Heart right ventricle (tissue), 16 donors: ENCODE data around the gene DNAH8. TPM values are rescaled to one million over a fixed set of nuclear protein-coding genes. Genes with fewer than 3 reads are reported as not detected.

Source experiments
- ATAC-seq, 8 donors: fragments of 200-7000 bp; cut with Tn5 transposase; one replicate each; pipeline ENCODE4 v1.9.1; 2020; ENCODE audit warnings: mild to moderate bottlenecking in 8 of 8, moderate library complexity in 8 of 8, moderate number of reproducible peaks in 1 of 8
- DNase-seq, 2 donors: peaks; one replicate each; pipeline ENCODE4 v3.0.0-alpha.2; 2020
- H3K27ac ChIP-seq, 10 donors: fragments of 200-600 bp; sonication (generic) in 2 of 10; one replicate each; pipeline versions ENCODE4 v1.5.0 to v1.8.0; 2020 to 2022; ENCODE audit warnings: mild to moderate bottlenecking in 3 of 10
- H3K27me3 ChIP-seq, 7 donors: fragments of 200-600 bp; one replicate each; pipeline ENCODE4 v1.8.0; 2021 to 2022; ENCODE audit warnings: mild to moderate bottlenecking in 2 of 7
- H3K36me3 ChIP-seq, 9 donors: fragments of 200-600 bp; sonication (generic) in 1 of 9; one replicate each; pipeline versions ENCODE4 v1.5.0 to v1.8.0; 2020 to 2022; ENCODE audit warnings: mild to moderate bottlenecking in 2 of 9
- H3K4me1 ChIP-seq, 9 donors: fragments of 200-600 bp; sonication (generic) in 1 of 9; one replicate each; pipeline versions ENCODE4 v1.5.0 to v1.8.0; 2020 to 2022; ENCODE audit warnings: mild to moderate bottlenecking in 4 of 9
- H3K4me3 ChIP-seq, 10 donors: fragments of 200-600 bp; sonication (generic) in 2 of 10; one replicate each; pipeline versions ENCODE4 v1.5.0 to v1.8.0; 2020 to 2022; ENCODE audit warnings: mild to moderate bottlenecking in 7 of 10, moderate library complexity in 2 of 10
- H3K9me3 ChIP-seq, 11 donors: fragments of 200-600 bp in 10 of 11; sonication (generic) in 2 of 11; one replicate each; pipeline versions ENCODE4 v1.5.0 to v1.8.0; 2013 to 2022; ENCODE audit warnings: mild to moderate bottlenecking in 2 of 11, control low read depth in 1 of 11, moderate library complexity in 1 of 11
- CTCF ChIP-seq, 9 donors: fragments of 200-600 bp; sonication (generic) in 2 of 9; IDR thresholded peaks; one replicate each; pipeline versions ENCODE4 v1.5.0 to v1.8.0; 2021 to 2022; ENCODE audit warnings: antibody characterized with exemption in 9 of 9, mild to moderate bottlenecking in 5 of 9, moderate library complexity in 1 of 9
- WGBS, 2 donors: extraction: QIAGEN DNeasy Blood & Tissue Kit; methylation state at CpG; one replicate each; pipeline ENCODE4 v1.1.7; 2013; ENCODE audit warnings: inconsistent platforms in 1 of 2; 5-methylcytosine and 5-hydroxymethylcytosine counted together
- intact Hi-C, 10 donors: fragments of 100-400 bp; cut with DNase I; formaldehyde crosslinking; loops; one replicate each; pipeline versions ENCODE4 v1.11.1 to v1.14.2; 2022
- polyA plus RNA-seq, 2 donors: library from polyadenylated mRNA; stranded (reverse); fragments of 200-250 nt; gene quantifications; one replicate each; pipeline ENCODE4 v1.2.3, GENCODE V29; 2013
- total RNA-seq, 10 donors: library from RNA; stranded (reverse); fragmentation: NEBNext Ultra II Directional in 3 of 10; extraction: Animal tissue kit (Norgen Biotek cat#: 25700) in 3 of 10; gene quantifications; one replicate each; pipeline versions ENCODE4 v1.2.1 to v1.2.4, GENCODE V29; 2021 to 2023
- donor health status: Arrhythmogenic right ventricular cardiomyopathy.
- donor health status: ischemic (EF 13 %, LVEDD 7.1; RV severe dilation, severe dysfunction).
- donor health status: healthy with polysubstance abuse.
- donor health status: DM: no; HTN: yes; CAD: no.
- donor health status: DM: no; HTN: no; CAD: no.
- donor health status: ischemic (EF 25% LVEDD 6.9; RV normal size, moderate dysfunction).
- donor health status: ischemic (EF 25% LVEDD 5.7; RV mildly dilated, moderate dysfunction).
- donor health status: healthy.
- donor health status: DM: yes; HTN: yes; CAD: no.
- donor health status: Ischemic cardiomyopathy.
- donor health status: ischemic (EF 35%, LVEDD 5.7; RV mildly dilated, moderate dysfunction).
- donor health status: nonischemic (EF 11% LVEDD 7.7; RV severe dilation, severe dysfunction).
- donor health status: DM: yes; HTN: yes; CAD: no.
- donor health status: PGD.
- donor health status: ischemic (EF 29% LVEDD 5.4; RV normal size, mild dysfunction).
- donor health status: nonischemic (EF 23%, LVEDD 6.1; RV moderate dilation, normal function).

The DNAH8 gene
- total and polyA plus RNA-seq, 12 donors: 0.02 to 0.09 (median 0.03) TPM; not detected in 8

- Histone ChIP-seq H3K4me1 (no peaks in the 10 kb centered on the region), H3K9me3 (no peaks in the 10 kb centered on the region), H3K27me3 (peaks cover 0 to 58% (median 18%) of the 10 kb centered on the region in 7 donors), H3K27ac (no peak overlapping the region), H3K4me3 (no peak overlapping the region), H3K36me3 (no peaks in the 10 kb centered on the region)
- no peak for ATAC-seq
- intact Hi-C loops: loop anchor here in 1 of 10 donors (2.0 kb wide), 1 partner anchor 40 kb away; no protein-coding TSS in a partner anchor
- WGBS, 2 donors: 34 to 44% methylated on average over 5 of the region's 5 CpGs
- TF ChIP-seq CTCF (IDR thresholded peaks at IDR 0.05): no peak
- DNase-seq: no peak
These were observed 98.1 kb downstream of the DNAH8 start for GRCh38 chr6:38813041-38813823.

GRCh38 chr6:38814761-38815160 lies 99.7 kb downstream of the DNAH8 start:
- Histone ChIP-seq H3K4me1 (no peaks in the 10 kb centered on the region), H3K27me3 (peaks cover 0 to 53% (median 13%) of the 10 kb centered on the region in 7 donors), H3K9me3 (no peaks in the 10 kb centered on the region), H3K27ac (no peak overlapping the region), H3K36me3 (no peaks in the 10 kb centered on the region), H3K4me3 (no peak overlapping the region)
- intact Hi-C loops: no loop called here
- ATAC-seq: no peak
- 68 to 92% methylated on average over 5 of the region's 5 CpGs for WGBS, 2 donors
- no peak for DNase-seq
- TF ChIP-seq CTCF (IDR thresholded peaks at IDR 0.05): no peak

GRCh38 chr6:38815250-38815649 lies 100.1 kb downstream of the DNAH8 start:
- no peak overlapping the region for H3K27ac ChIP-seq
- TF ChIP-seq CTCF (IDR thresholded peaks at IDR 0.05): no peak
- H3K4me3 ChIP-seq: no peak overlapping the region
- H3K36me3 ChIP-seq: no peaks in the 10 kb centered on the region
- DNase-seq (no peak), ATAC-seq (no peak)
- no peaks in the 10 kb centered on the region for H3K9me3 ChIP-seq
- intact Hi-C loops: no loop called here
- H3K4me1 ChIP-seq: no peaks in the 10 kb centered on the region
- peaks cover 0 to 52% (median 13%) of the 10 kb centered on the region in 7 donors for H3K27me3 ChIP-seq
- 79 to 82% methylated on average over 8 of the region's 8 CpGs for WGBS, 2 donors

- H3K27ac ChIP-seq: no peak overlapping the region
- H3K27me3 ChIP-seq: peaks cover 0 to 37% (median 13%) of the 10 kb centered on the region in 7 donors
- H3K9me3 ChIP-seq: no peaks in the 10 kb centered on the region
- 65 to 70% methylated on average over 3 of the region's 3 CpGs for WGBS, 2 donors
- H3K4me3 ChIP-seq: no peak overlapping the region
- no peaks in the 10 kb centered on the region for H3K4me1 ChIP-seq
- intact Hi-C loops: no loop called here
- DNase-seq (no peak), ATAC-seq (no peak)
- TF ChIP-seq CTCF (IDR thresholded peaks at IDR 0.05): no peak
- no peaks in the 10 kb centered on the region for H3K36me3 ChIP-seq
These were observed 103.6 kb downstream of the DNAH8 start for GRCh38 chr6:38818691-38819090.
